ENCODE measurements around the gene ZNF652.
"Not testable (repeated sequence)": the region's sequence is repeated elsewhere in the genome, so short reads cannot be mapped to it uniquely, and the experiment has no call there.

ZNF652 gene

GRCh38 chr17:49280918-49281317 is 81.1 kb downstream of the ZNF652 start:
- Histone ChIP-seq H3K27ac (ENCODE audit: low read depth, low read length) (no peak overlapping the region), H3K36me3 (ENCODE audit: insufficient read depth, low read length) (no peaks in the 10 kb centered on the region), H3K9me3 (ENCODE audit: insufficient read depth, low read depth, low read length) (no peaks in the 10 kb centered on the region), H3K9ac (ENCODE audit: low read depth, low read length) (no peak overlapping the region), H3K27me3 (ENCODE audit: insufficient read depth, low read length) (no peaks in the 10 kb centered on the region), H3K4me1 (ENCODE audit: insufficient read depth, low read length) (no peaks in the 10 kb centered on the region; the same call in 1 of the 2 replicates), H3K4me3 (ENCODE audit: low read length) (no peak overlapping the region)
- WGBS, result 95% methylated on average over 4 of the region's 4 CpGs

- Histone ChIP-seq H3K9me3 (ENCODE audit: insufficient read depth, low read depth, low read length) (no peaks in the 10 kb centered on the region), H3K4me1 (ENCODE audit: insufficient read depth, low read length) (no peaks in the 10 kb centered on the region; the same call in 1 of the 2 replicates), H3K27ac (ENCODE audit: low read depth, low read length) (no peak overlapping the region), H3K4me3 (ENCODE audit: low read length) (no peak overlapping the region), H3K9ac (ENCODE audit: low read depth, low read length) (no peak overlapping the region), H3K36me3 (ENCODE audit: insufficient read depth, low read length) (no peaks in the 10 kb centered on the region), H3K27me3 (ENCODE audit: insufficient read depth, low read length) (no peaks in the 10 kb centered on the region)
- 93% methylated on average over 5 of the region's 5 CpGs for WGBS
Measured at GRCh38 chr17:49280061-49280460, 82.0 kb downstream of the ZNF652 start.

- WGBS, result 96% methylated on average over 10 of the region's 11 CpGs
Measured at GRCh38 chr17:49279263-49280015, 82.6 kb downstream of the ZNF652 start.

GRCh38 chr17:49278076-49278475 is 84.0 kb downstream of the ZNF652 start:
- Histone ChIP-seq H3K4me3 (ENCODE audit: low read length) (no peak overlapping the region), H3K27me3 (ENCODE audit: insufficient read depth, low read length) (no peaks in the 10 kb centered on the region), H3K4me1 (ENCODE audit: insufficient read depth, low read length) (no peaks in the 10 kb centered on the region; the same call in 1 of the 2 replicates), H3K9ac (ENCODE audit: low read depth, low read length) (no peak overlapping the region), H3K9me3 (ENCODE audit: insufficient read depth, low read depth, low read length) (no peaks in the 10 kb centered on the region), H3K27ac (ENCODE audit: low read depth, low read length) (no peak overlapping the region), H3K36me3 (ENCODE audit: insufficient read depth, low read length) (no peaks in the 10 kb centered on the region)
- WGBS, result 69% methylated on average over 3 of the region's 3 CpGs

More at GRCh38 chr17:49279263-49280015, 82.6 kb downstream of the ZNF652 start:
- H3K27me3 ChIP-seq (ENCODE audit: insufficient read depth, low read length); H3K27ac ChIP-seq (ENCODE audit: low read depth, low read length); H3K36me3 ChIP-seq (ENCODE audit: insufficient read depth, low read length); H3K4me3 ChIP-seq (ENCODE audit: low read length); H3K9ac ChIP-seq (ENCODE audit: low read depth, low read length); H3K4me1 ChIP-seq (ENCODE audit: insufficient read depth, low read length); H3K9me3 ChIP-seq (ENCODE audit: insufficient read depth, low read depth, low read length): not testable (repeated sequence)

DNA sequence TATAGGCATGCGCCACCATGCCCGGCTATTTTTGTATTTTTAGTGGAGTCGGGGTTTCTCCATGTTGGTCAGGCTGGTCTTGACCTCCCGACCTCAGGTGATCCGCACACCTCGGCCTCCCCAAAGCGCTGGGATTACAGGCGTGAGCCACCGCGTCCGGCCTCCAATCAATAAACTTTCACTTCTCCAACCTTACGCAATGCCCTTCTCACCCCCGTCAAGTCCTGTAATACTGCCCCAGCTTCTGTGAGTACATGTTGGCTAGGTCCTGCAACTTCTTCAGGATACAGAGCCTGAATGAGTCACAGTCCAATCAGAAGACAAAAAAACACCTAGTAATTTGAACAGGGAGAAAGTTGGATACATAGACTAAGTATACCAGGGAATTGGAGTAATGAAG is 84.4 kb downstream of the ZNF652 start:
- H3K9ac ChIP-seq (ENCODE audit: low read depth, low read length), result no peak overlapping the region
- H3K4me3 ChIP-seq (ENCODE audit: low read length), result no peak overlapping the region
- no peak overlapping the region for H3K27ac ChIP-seq (ENCODE audit: low read depth, low read length)
- no peaks in the 10 kb centered on the region; the same call in 1 of the 2 replicates for H3K4me1 ChIP-seq (ENCODE audit: insufficient read depth, low read length)
- WGBS, result 96% methylated on average over 13 of the region's 13 CpGs
- no peaks in the 10 kb centered on the region for H3K36me3 ChIP-seq (ENCODE audit: insufficient read depth, low read length)
- H3K27me3 ChIP-seq (ENCODE audit: insufficient read depth, low read length), result no peaks in the 10 kb centered on the region
- no peaks in the 10 kb centered on the region for H3K9me3 ChIP-seq (ENCODE audit: insufficient read depth, low read depth, low read length)

DNA sequence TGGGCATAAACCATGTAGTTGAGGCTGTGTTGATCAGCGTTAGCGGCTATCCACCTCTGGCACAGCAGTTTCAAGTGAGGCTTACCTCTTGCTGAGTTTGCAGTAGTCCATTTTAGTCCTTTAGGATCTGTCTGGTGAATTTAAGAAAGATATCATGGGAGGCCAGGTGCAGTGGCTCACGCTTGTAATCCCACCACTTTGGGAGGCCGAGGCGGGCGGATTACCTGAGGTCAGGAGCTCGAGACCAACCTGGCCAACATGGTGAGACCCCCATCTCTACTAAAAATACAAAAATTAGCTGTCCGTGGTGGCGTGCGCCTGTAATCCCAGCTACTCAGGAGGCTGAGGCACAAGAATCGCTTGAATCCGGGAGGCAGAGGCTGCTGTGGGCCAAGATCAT is 86.1 kb downstream of the ZNF652 start:
- not testable (repeated sequence) for H3K4me1 ChIP-seq (ENCODE audit: insufficient read depth, low read length); H3K9ac ChIP-seq (ENCODE audit: low read depth, low read length); H3K9me3 ChIP-seq (ENCODE audit: insufficient read depth, low read depth, low read length); H3K27ac ChIP-seq (ENCODE audit: low read depth, low read length); H3K27me3 ChIP-seq (ENCODE audit: insufficient read depth, low read length); H3K4me3 ChIP-seq (ENCODE audit: low read length); H3K36me3 ChIP-seq (ENCODE audit: insufficient read depth, low read length)
- 95% methylated on average over 12 of the region's 12 CpGs for WGBS

DNA sequence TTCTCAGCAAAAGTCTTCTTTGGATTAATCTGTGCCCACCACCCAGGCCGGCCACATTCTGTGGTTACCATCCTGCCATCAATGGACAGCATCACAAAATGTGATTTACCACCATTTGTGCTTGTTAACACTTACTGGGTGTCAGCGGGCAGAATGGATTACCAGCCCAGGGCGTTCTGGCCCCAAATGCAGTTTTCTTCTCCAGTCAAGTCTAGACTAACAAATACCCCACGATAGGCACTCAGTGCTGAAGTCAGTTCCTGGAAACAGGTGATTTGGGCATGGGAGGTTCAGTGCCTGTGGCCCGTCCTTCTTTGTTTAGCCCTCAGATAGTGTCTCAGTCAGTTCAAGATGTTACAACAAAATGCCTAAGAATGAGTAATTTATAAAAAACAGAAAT is 92.7 kb downstream of the ZNF652 start:
- Histone ChIP-seq H3K27ac (ENCODE audit: low read depth, low read length) (no peak overlapping the region), H3K4me3 (ENCODE audit: low read length) (no peak overlapping the region), H3K36me3 (ENCODE audit: insufficient read depth, low read length) (no peaks in the 10 kb centered on the region), H3K9me3 (ENCODE audit: insufficient read depth, low read depth, low read length) (no peaks in the 10 kb centered on the region), H3K9ac (ENCODE audit: low read depth, low read length) (no peak overlapping the region), H3K4me1 (ENCODE audit: insufficient read depth, low read length) (no peaks in the 10 kb centered on the region), H3K27me3 (ENCODE audit: insufficient read depth, low read length) (no peaks in the 10 kb centered on the region)
- 92% methylated on average over 5 of the region's 5 CpGs for WGBS

DNA sequence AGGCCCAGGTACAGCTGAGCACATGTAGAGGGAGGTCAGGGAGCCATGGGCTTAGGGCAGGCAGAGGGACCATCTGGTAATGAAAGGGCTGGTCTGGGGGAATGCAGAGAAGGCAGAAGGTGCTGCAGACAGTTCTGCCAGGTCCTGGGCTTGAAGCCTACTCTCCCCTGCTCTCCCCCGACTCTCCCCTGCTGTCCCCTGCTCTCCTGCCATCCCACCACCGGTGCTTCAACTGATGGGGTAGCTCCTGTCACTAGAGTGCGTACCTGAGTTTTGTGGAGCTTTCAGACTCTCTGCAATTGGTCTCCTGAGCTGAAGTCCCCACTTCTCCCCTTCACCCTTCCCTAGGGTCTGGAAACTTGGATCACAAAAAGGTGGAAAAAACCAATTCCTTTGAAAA is 94.1 kb downstream of the ZNF652 start:
- WGBS, result 78% methylated on average over 3 of the region's 3 CpGs

DNA sequence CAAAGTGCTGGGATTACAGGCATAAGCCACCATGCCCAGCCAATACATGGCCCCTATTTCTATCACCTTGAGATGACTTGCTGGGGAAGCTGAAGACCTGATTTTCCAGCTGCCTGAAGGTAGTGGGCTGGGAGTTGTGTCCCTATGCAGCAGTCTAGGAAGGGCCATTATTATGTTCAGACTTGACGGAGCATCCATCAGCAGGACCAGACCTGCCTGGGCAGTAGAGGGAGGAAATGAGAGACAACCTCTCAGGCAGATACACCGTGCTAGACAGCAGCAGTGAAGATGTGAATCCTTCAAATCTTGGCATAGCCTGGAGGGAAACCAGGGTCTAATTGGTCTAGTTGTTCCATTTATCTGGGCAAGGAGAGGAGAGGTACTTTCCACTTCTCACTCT is 95.8 kb downstream of the ZNF652 start:
- Histone ChIP-seq H3K9ac (ENCODE audit: low read depth, low read length) (no peak overlapping the region), H3K27me3 (ENCODE audit: insufficient read depth, low read length) (peaks cover 3% of the 10 kb centered on the region), H3K9me3 (ENCODE audit: insufficient read depth, low read depth, low read length) (no peaks in the 10 kb centered on the region), H3K27ac (ENCODE audit: low read depth, low read length) (no peak overlapping the region), H3K4me1 (ENCODE audit: insufficient read depth, low read length) (0 out of 2 replicates have a peak, but pooled peaks cover 2% of the 10 kb centered on the region), H3K4me3 (ENCODE audit: low read length) (no peak overlapping the region), H3K36me3 (ENCODE audit: insufficient read depth, low read length) (no peaks in the 10 kb centered on the region)
- 93% methylated on average over 2 of the region's 2 CpGs for WGBS

More for the DNA sequence above, 94.1 kb downstream of the ZNF652 start:
- Histone ChIP-seq H3K4me3 (ENCODE audit: low read length) (no peak overlapping the region), H3K27me3 (ENCODE audit: insufficient read depth, low read length) (no peaks in the 10 kb centered on the region), H3K36me3 (ENCODE audit: insufficient read depth, low read length) (no peaks in the 10 kb centered on the region), H3K27ac (ENCODE audit: low read depth, low read length) (no peak overlapping the region), H3K4me1 (ENCODE audit: insufficient read depth, low read length) (no peaks in the 10 kb centered on the region), H3K9ac (ENCODE audit: low read depth, low read length) (no peak overlapping the region), H3K9me3 (ENCODE audit: insufficient read depth, low read depth, low read length) (no peaks in the 10 kb centered on the region)

- H3K27me3 ChIP-seq (ENCODE audit: insufficient read depth, low read length), result peaks cover 23% of the 10 kb centered on the region
- 73% methylated on average over 9 of the region's 9 CpGs for WGBS
- not testable (repeated sequence) for H3K4me3 ChIP-seq (ENCODE audit: low read length); H3K9ac ChIP-seq (ENCODE audit: low read depth, low read length); H3K4me1 ChIP-seq (ENCODE audit: insufficient read depth, low read length); H3K36me3 ChIP-seq (ENCODE audit: insufficient read depth, low read length); H3K9me3 ChIP-seq (ENCODE audit: insufficient read depth, low read depth, low read length); H3K27ac ChIP-seq (ENCODE audit: low read depth, low read length)
Measured at GRCh38 chr17:49261540-49261939, 100.5 kb downstream of the ZNF652 start.

DNA sequence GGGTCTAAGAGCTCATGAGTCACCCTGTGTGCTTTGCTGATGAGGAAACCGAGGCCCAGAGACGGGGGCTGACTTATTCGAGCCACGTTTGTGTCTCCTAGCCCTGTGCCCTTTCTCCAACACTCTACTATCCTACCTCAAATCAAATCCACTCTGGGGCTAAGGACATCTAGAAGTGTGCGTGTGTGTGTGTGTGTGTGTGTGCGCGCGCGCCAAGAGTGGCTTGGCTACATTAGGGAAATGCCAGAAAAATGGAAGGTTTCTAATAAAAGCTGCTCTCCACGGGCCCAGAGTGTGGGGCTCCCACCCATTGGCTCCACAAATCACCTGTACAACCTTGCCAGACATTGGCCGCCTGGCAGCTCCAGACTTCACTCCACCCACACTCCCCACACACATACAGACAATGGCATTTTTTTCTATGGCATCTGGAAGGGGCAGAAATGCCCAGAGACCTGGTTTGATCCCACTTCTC is 101.2 kb downstream of the ZNF652 start:
- peaks cover 23% of the 10 kb centered on the region for H3K27me3 ChIP-seq (ENCODE audit: insufficient read depth, low read length)
- no peak overlapping the region for H3K27ac ChIP-seq (ENCODE audit: low read depth, low read length)
- no peaks in the 10 kb centered on the region for H3K36me3 ChIP-seq (ENCODE audit: insufficient read depth, low read length)
- peak overlapping the region; percentile 63 for H3K4me3 ChIP-seq (ENCODE audit: low read length)
- no peak overlapping the region for H3K9ac ChIP-seq (ENCODE audit: low read depth, low read length)
- H3K4me1 ChIP-seq (ENCODE audit: insufficient read depth, low read length), result 0 out of 2 replicates have a peak, but pooled peaks cover 5% of the 10 kb centered on the region
- WGBS, result 57% methylated on average over 11 of the region's 11 CpGs
- H3K9me3 ChIP-seq (ENCODE audit: insufficient read depth, low read depth, low read length), result no peaks in the 10 kb centered on the region

Measured in HUES64 (cell line).